T-cell (primary cell): Measurements from ENCODE around the gene MRPL24. TPM values are rescaled to one million over a fixed set of nuclear protein-coding genes. Genes with fewer than 3 reads are reported as not detected.

ENCODE experiments used
- ATAC-seq, 4 experiments: fragments of 200-7000 bp in 3 of 4; fragments of 150-1000 bp in 1 of 4; cut with Tn5 transposase; replicated peaks in 1 of 4; 1 replicate in 3 of 4; 2 replicates in 1 of 4; pipeline ENCODE4 v1.10.0; 2021; ENCODE audit warnings: moderate library complexity in 3 of 4, mild to moderate bottlenecking in 2 of 4, moderate number of reproducible peaks in 1 of 4
- CTCF ChIA-PET, 2 donors: fragments of 300-600 bp; sonication (Branson Sonifier 250); formaldehyde crosslinking; loops; one replicate each; lab custom pipeline; 2022; ENCODE audit warnings: antibody characterized with exemption in 2 of 2; lab: Charles Lee
- POLR2A ChIA-PET, 2 donors: fragments of 300-600 bp; sonication (Branson Sonifier 250); formaldehyde crosslinking; loops; one replicate each; lab custom pipeline; 2022; ENCODE audit warnings: antibody characterized with exemption in 2 of 2; lab: Charles Lee
- DNase-seq, 35 experiments: peaks; one replicate each; pipeline versions ENCODE4 v3.0.0 to v3.0.0-alpha.2; 2013 to 2023
- H3K27ac ChIP-seq: one replicate; pipeline ENCODE4 v1.5.1; 2013; ENCODE audit warnings: low read length
- H3K27me3 ChIP-seq, 2 experiments: replicated peaks in 1 of 2; 1 replicate in 1 of 2; 2 replicates in 1 of 2; pipeline versions ENCODE4 v1.6.1 to v1.7.0; 2013; ENCODE audit warnings: low read length in 1 of 2, mixed read lengths in 1 of 2; ENCODE audit not compliant: control insufficient read depth in 2 of 2, insufficient read depth in 2 of 2; ENCODE audit errors: extremely low read depth in 1 of 2
- H3K36me3 ChIP-seq, 2 donors: 1 replicate in 1 of 2; 2 replicates in 1 of 2; pipeline versions ENCODE4 v1.6.1 to v1.7.0; 2013; ENCODE audit warnings: low read length in 1 of 2; ENCODE audit not compliant: control insufficient read depth in 2 of 2, insufficient read depth in 1 of 2; ENCODE audit errors: extremely low read depth in 1 of 2
- H3K4me1 ChIP-seq, 2 experiments: 1 replicate in 1 of 2; 2 replicates in 1 of 2; pipeline versions ENCODE4 v1.6.1 to v1.7.0; 2013; ENCODE audit warnings: low read length in 2 of 2, mixed read lengths in 1 of 2; ENCODE audit not compliant: insufficient read depth in 2 of 2, control insufficient read depth in 1 of 2; ENCODE audit errors: extremely low read depth in 1 of 2
- H3K4me3 ChIP-seq, 2 donors: 1 replicate in 1 of 2; 2 replicates in 1 of 2; pipeline versions ENCODE4 v1.5.1 to v1.7.0; 2013; ENCODE audit warnings: mild to moderate bottlenecking in 2 of 2, low read length in 1 of 2, moderate library complexity in 1 of 2; ENCODE audit not compliant: control insufficient read depth in 1 of 2; ENCODE audit errors: extremely low read depth in 1 of 2
- H3K9me3 ChIP-seq: 2 replicates; pipeline ENCODE4 v1.7.0; 2013
- H3K27ac Mint-ChIP-seq, 2 donors: one replicate each; pipeline ENCODE4 v1.8.0; 2020 to 2021; ENCODE audit warnings: mild to moderate bottlenecking in 2 of 2, mixed read lengths in 2 of 2
- H3K27me3 Mint-ChIP-seq, 2 donors: one replicate each; pipeline ENCODE4 v1.8.0; 2021 to 2022; ENCODE audit warnings: mixed read lengths in 2 of 2
- H3K36me3 Mint-ChIP-seq: one replicate; pipeline ENCODE4 v1.8.0; 2021; ENCODE audit warnings: mixed read lengths
- H3K4me1 Mint-ChIP-seq, 3 donors: one replicate each; pipeline ENCODE4 v1.8.0; 2020 to 2022; ENCODE audit warnings: mixed read lengths in 3 of 3, mild to moderate bottlenecking in 1 of 3
- H3K4me3 Mint-ChIP-seq, 3 donors: one replicate each; pipeline ENCODE4 v1.8.0; 2020 to 2022; ENCODE audit warnings: mild to moderate bottlenecking in 3 of 3, mixed read lengths in 3 of 3, moderate library complexity in 3 of 3
- H3K9me3 Mint-ChIP-seq, 3 donors: one replicate each; pipeline ENCODE4 v1.8.0; 2020 to 2022; ENCODE audit warnings: mixed read lengths in 3 of 3
- WGBS: methylation state at CpG from one replicate; pipeline ENCODE4 v1.1.5; 2013; ENCODE audit warnings: missing lambda C conversion rate; ENCODE audit not compliant: insufficient coverage; 5-methylcytosine and 5-hydroxymethylcytosine counted together
- total RNA-seq, 35 experiments: library from RNA in 6 of 35; stranded (reverse) in 6 of 35; fragments of 120-200 nt in 1 of 35; gene quantifications; one replicate each; pipeline versions ENCODE4 v1.2.1 to v1.2.4 and lab custom pipeline; 2013 to 2026

Gene MRPL24
- total RNA-seq, result 10 to 100 TPM; 23.8 to 66.6 (median 52.6) TPM
- 34.5 TPM for total RNA-seq (2013)
- 12.1 to 82.0 (median 23.9) reads per million in 29 experiments for total RNA-seq (lab: John Stamatoyannopoulos, UW)

GRCh38 chr1:156740741-156741480, at the start of gene MRPL24:
Gene MRPL24, minus strand, starts transcription at chr1:156741088. Its CDS starts 2,384 bp downstream, at chr1:156738704.
- Mint-ChIP-seq H3K9me3 (peaks cover 0 to 3% (median 0%) of the 10 kb centered on the region in 3 donors), H3K4me3 (peak within 1 kb of the TSS; percentile 96 to 99 (median 97)), H3K36me3 (peaks cover 32% of the 10 kb centered on the region), H3K4me1 (peaks cover 42 to 45% (median 42%) of the 10 kb centered on the region in 3 donors), H3K27ac (peak within 1 kb of the TSS; percentile 98 to 99), H3K27me3 (no peaks in the 10 kb centered on the region)
- CTCF ChIA-PET, result interaction anchor here in 1 of 2 donors (0.6 to 1.9 kb wide), 8 partner anchors 10 to 458 kb away, joined by 3 to 43 read pairs (median 6); partner anchors contain the start of genes CRABP2, HDGF, ISG20L2 and METTL25B
- Histone ChIP-seq H3K27ac (peak within 1 kb of the TSS; percentile 89), H3K9me3 (no peaks in the 10 kb centered on the region), H3K27me3 (no peaks in the 10 kb centered on the region), H3K4me3 (peak within 1 kb of the TSS; percentile 58 to 70), H3K36me3 (peaks cover 16 to 40% of the 10 kb centered on the region in 2 donors), H3K4me1 (peaks cover 13 to 17% of the 10 kb centered on the region in 2 experiments)
- POLR2A ChIA-PET, result interaction anchor here (0.5 to 1.7 kb wide), 10 partner anchors 11 to 763 kb away, joined by 3 to 29 read pairs (median 6); partner anchors contain the start of genes ISG20L2 (in 2 of the 2), METTL25B (in 2 of the 2), HDGF (in 1 of the 2) and PRCC (in 1 of the 2)
- WGBS, result 0% methylated on average over 26 of the region's 38 CpGs
- ATAC-seq (peak; percentile 89 to 93 (median 91)), DNase-seq (peak; percentile 85 to 99 (median 97))

- ChIA-PET POLR2A (no interaction called here), CTCF (interaction anchor here in 1 of 2 donors (1.9 kb wide), 1 partner anchor 49 kb away, joined by 4 read pairs; no protein-coding TSS in a partner anchor)
- DNase-seq, result no peak
- H3K4me3 Mint-ChIP-seq, result no peak overlapping the region
- WGBS, result 100% methylated on average over 2 of the region's 4 CpGs
- H3K36me3 Mint-ChIP-seq, result peaks cover 53% of the 10 kb centered on the region
- H3K4me1 Mint-ChIP-seq, result peaks cover 0 to 11% (median 6%) of the 10 kb centered on the region in 3 donors
- H3K27me3 ChIP-seq, result no peaks in the 10 kb centered on the region
- no peaks in the 10 kb centered on the region for H3K27me3 Mint-ChIP-seq
- H3K27ac Mint-ChIP-seq, result peak overlapping the region; percentile 3 to 8
- H3K36me3 ChIP-seq, result peaks cover 1 to 67% of the 10 kb centered on the region in 2 donors
- no peak overlapping the region for H3K4me3 ChIP-seq
- H3K9me3 ChIP-seq, result no peaks in the 10 kb centered on the region
- H3K4me1 ChIP-seq, result no peaks in the 10 kb centered on the region
- H3K27ac ChIP-seq, result no peak overlapping the region
- H3K9me3 Mint-ChIP-seq, result no peaks in the 10 kb centered on the region
- ATAC-seq, result no peak
Observed at GRCh38 chr1:156789621-156790318, 48.9 kb upstream of the MRPL24 start.

GRCh38 chr1:156788136-156788535, 47.2 kb upstream of the MRPL24 start:
- WGBS, result no CpG with 5 or more reads among the region's 2 CpGs
- Histone ChIP-seq H3K9me3 (no peaks in the 10 kb centered on the region), H3K4me1 (no peaks in the 10 kb centered on the region), H3K27me3 (no peaks in the 10 kb centered on the region), H3K27ac (no peak overlapping the region), H3K36me3 (peaks cover 0 to 62% of the 10 kb centered on the region in 2 donors), H3K4me3 (no peak overlapping the region)
- POLR2A ChIA-PET, result interaction anchor here in 1 of 2 donors (0.6 kb wide), 2 partner anchors 34 to 82 kb away, joined by 4 to 6 read pairs; no protein-coding TSS in a partner anchor
- no peaks in the 10 kb centered on the region for H3K9me3 Mint-ChIP-seq
- H3K4me3 Mint-ChIP-seq, result no peak overlapping the region
- DNase-seq (no peak), ATAC-seq (no peak)
- peaks cover 44% of the 10 kb centered on the region for H3K36me3 Mint-ChIP-seq
- no peaks in the 10 kb centered on the region for H3K27me3 Mint-ChIP-seq
- no peak overlapping the region for H3K27ac Mint-ChIP-seq
- CTCF ChIA-PET, result interaction anchor here in 1 of 2 donors (1.9 kb wide), 1 partner anchor 50 kb away, joined by 4 read pairs; no protein-coding TSS in a partner anchor
- H3K4me1 Mint-ChIP-seq, result peaks cover 0 to 11% (median 6%) of the 10 kb centered on the region in 3 donors

- Mint-ChIP-seq H3K9me3 (no peaks in the 10 kb centered on the region), H3K4me3 (no peak overlapping the region), H3K36me3 (peaks cover 45% of the 10 kb centered on the region), H3K4me1 (peaks cover 4 to 16% (median 14%) of the 10 kb centered on the region in 3 donors), H3K27ac (no peak overlapping the region), H3K27me3 (no peaks in the 10 kb centered on the region)
- no peaks in the 10 kb centered on the region for H3K9me3 ChIP-seq
- DNase-seq (peak in 1 of 35 experiments; percentile 12), ATAC-seq (no peak)
- ChIA-PET CTCF (no interaction called here), POLR2A (no interaction called here)
- no peak overlapping the region for H3K4me3 ChIP-seq
- H3K4me1 ChIP-seq, result no peaks in the 10 kb centered on the region
- H3K36me3 ChIP-seq, result peaks cover 0 to 56% of the 10 kb centered on the region in 2 donors
- no peak overlapping the region for H3K27ac ChIP-seq
- H3K27me3 ChIP-seq, result no peaks in the 10 kb centered on the region
- WGBS, result 60% methylated on average over 5 of the region's 10 CpGs
Observed at GRCh38 chr1:156786640-156787039, 45.8 kb upstream of the MRPL24 start.

GRCh38 chr1:156785458-156785857, 44.6 kb upstream of the MRPL24 start:
- Mint-ChIP-seq H3K4me1 (peaks cover 6 to 25% (median 22%) of the 10 kb centered on the region in 3 donors), H3K4me3 (no peak overlapping the region), H3K27me3 (no peaks in the 10 kb centered on the region), H3K27ac (no peak overlapping the region), H3K36me3 (peaks cover 44% of the 10 kb centered on the region), H3K9me3 (no peaks in the 10 kb centered on the region)
- Histone ChIP-seq H3K27ac (no peak overlapping the region), H3K4me3 (no peak overlapping the region), H3K27me3 (no peaks in the 10 kb centered on the region), H3K36me3 (peaks cover 0 to 46% of the 10 kb centered on the region in 2 donors), H3K9me3 (no peaks in the 10 kb centered on the region), H3K4me1 (no peaks in the 10 kb centered on the region)
- no peak for ATAC-seq
- CTCF ChIA-PET, result interaction anchor here in 1 of 2 donors (1.2 kb wide), 1 partner anchor 29 kb away, joined by 5 read pairs; no protein-coding TSS in a partner anchor
- POLR2A ChIA-PET, result no interaction called here
- WGBS, result 100% methylated on average over 1 of the region's 6 CpGs
- DNase-seq, result no peak
